ENCODE measurements around the gene LSM8. TPM values are rescaled to one million over a fixed set of nuclear protein-coding genes. Genes with fewer than 3 reads are reported as not detected.

Gene LSM8
- total RNA-seq (2021) (39.9 to 48.2 TPM (median 45.1 TPM) in 3 replicates), Bru-seq, nascent RNA (percentile 97 among the genes with signal in this experiment)
- long read RNA-seq, experiment 1, transcript LSM8-201 (4 exons, 1,305 nt), result major isoform, 58 of 89 reads
- long read RNA-seq, experiment 1, transcript LSM8-203 (3 exons, 1,920 nt), result minor isoform, 15 of 89 reads
- long read RNA-seq, experiment 1, partial matches to known transcripts, result 0 of 89 reads
- long read RNA-seq, experiment 1, other reads (novel, unspliced or antisense), result 16 of 89 reads
- long read RNA-seq, experiment 2, transcript LSM8-201 (4 exons, 1,305 nt), result major isoform, 51 of 78 reads
- long read RNA-seq, experiment 2, partial matches to known transcripts, result 4 of 78 reads
- long read RNA-seq, experiment 2, other reads (novel, unspliced or antisense), result 20 of 78 reads
- long read RNA-seq, experiment 3, full-length matches to known transcripts, result 14 of 18 reads
- long read RNA-seq, experiment 3, partial matches to known transcripts, result 0 of 18 reads
- long read RNA-seq, experiment 3, other reads (novel, unspliced or antisense), result 4 of 18 reads

- TF ChIP-seq FOXP1 (CRISPR knock-in tag; IDR thresholded peaks at IDR 0.05; ENCODE audit: borderline replicate concordance), result peak; percentile 74; the same call in 1 of the 2 replicates
- peak; percentile 59; the same call in 1 of the 2 replicates for TF ChIP-seq MYBL2 (CRISPR knock-in tag; IDR thresholded peaks at IDR 0.05)
- TF ChIP-seq MAX (CRISPR knock-in tag; IDR thresholded peaks at IDR 0.05), result peak; percentile 54
- peak; percentile 50; the same call in 1 of the 2 replicates for TF ChIP-seq FOXK1 (CRISPR knock-in tag; IDR thresholded peaks at IDR 0.05)
- no peak for TF ChIP-seq PREB (CRISPR knock-in tag; IDR thresholded peaks at IDR 0.05; ENCODE audit: borderline replicate concordance)
- peak; percentile 61; the same call in 1 of the 2 replicates for TF ChIP-seq ARID4B (CRISPR knock-in tag; IDR thresholded peaks at IDR 0.05; ENCODE audit: borderline replicate concordance)
- TF ChIP-seq OVOL2 (CRISPR knock-in tag; IDR thresholded peaks at IDR 0.05; ENCODE audit: borderline replicate concordance), result no peak
- no peak for TF ChIP-seq CBFB (CRISPR knock-in tag; IDR thresholded peaks at IDR 0.05; ENCODE audit: low read depth)
- TF ChIP-seq ZNF281 (CRISPR knock-in tag; IDR thresholded peaks at IDR 0.05), result no peak
- no peak for TF ChIP-seq ZNF232 (CRISPR knock-in tag; IDR thresholded peaks at IDR 0.05)
- no peak for TF ChIP-seq MLX (CRISPR knock-in tag; IDR thresholded peaks at IDR 0.05)
- TF ChIP-seq HMGXB4 (CRISPR knock-in tag; IDR thresholded peaks at IDR 0.05), result peak; percentile 58; the same call in 1 of the 2 replicates
- TF ChIP-seq NFYB (CRISPR knock-in tag; conservative IDR thresholded peaks at IDR 0.05; ENCODE audit: low read depth), result 0 out of 2 replicates have a peak, but pooled peaks have one; percentile 13
- peak; percentile 78; the same call in 1 of the 2 replicates for TF ChIP-seq TEAD1 (CRISPR knock-in tag; IDR thresholded peaks at IDR 0.05)
- peak; percentile 24; the same call in 1 of the 2 replicates for TF ChIP-seq USF1 (CRISPR knock-in tag; IDR thresholded peaks at IDR 0.05)
- no peak for TF ChIP-seq GTF2I (CRISPR knock-in tag; conservative IDR thresholded peaks at IDR 0.05)
- TF ChIP-seq ETV6 (CRISPR knock-in tag; IDR thresholded peaks at IDR 0.05), result peak; percentile 72
- TF ChIP-seq IRF2 (CRISPR knock-in tag; IDR thresholded peaks at IDR 0.05; ENCODE audit: borderline replicate concordance, low read depth), result no peak
- no peak for TF ChIP-seq RORB (CRISPR knock-in tag; IDR thresholded peaks at IDR 0.05)
- TF ChIP-seq USF2 (CRISPR knock-in tag; IDR thresholded peaks at IDR 0.05), result no peak
- 0 out of 2 replicates have a peak, but pooled peaks have one; percentile 23 for TF ChIP-seq CREM (CRISPR knock-in tag; IDR thresholded peaks at IDR 0.05)
- TF ChIP-seq JUN (CRISPR knock-in tag; IDR thresholded peaks at IDR 0.05), result no peak
- DNase-seq (ENCODE audit: low spot score) (peak; percentile 96), ATAC-seq (peak; percentile 99)
- peaks cover 33% of the 10 kb centered on the region for H3K36me3 Mint-ChIP-seq
- H3K4me1 Mint-ChIP-seq, result peaks cover 21% of the 10 kb centered on the region
- peak within 1 kb of the TSS; percentile 89 for H3K4me3 Mint-ChIP-seq
- peak within 1 kb of the TSS; percentile 98 for H3K27ac Mint-ChIP-seq
- POLR2A ChIA-PET, result no interaction called here
- CTCF ChIA-PET, result no interaction called here
- no peaks in the 10 kb centered on the region for H3K9me3 Mint-ChIP-seq
- no peaks in the 10 kb centered on the region for H3K27me3 Mint-ChIP-seq (ENCODE audit: low read depth)
Observed at GRCh38 chr7:118183786-118184564, at the start of gene LSM8. TSS of gene LSM8 (plus strand) at chr7:118184164. CDS start at chr7:118184224, 60 bp downstream.
